Liver (tissue), 9 donors: Measurements from ENCODE around the gene FAM131C. TPM values are rescaled to one million over a fixed set of nuclear protein-coding genes. Genes with fewer than 3 reads are reported as not detected.
"Not testable (repeated sequence)": the region's sequence is repeated elsewhere in the genome, so short reads cannot be mapped to it uniquely, and the experiment has no call there.

Experiments
- DNase-seq: peaks from one replicate; pipeline ENCODE4 v3.0.0-alpha.2; 2017; ENCODE audit warnings: low spot score
- H3K27ac ChIP-seq, 2 donors: one replicate each; pipeline ENCODE4 v1.7.0; 2013; ENCODE audit warnings: inconsistent platforms in 2 of 2, low read length in 2 of 2, control low read depth in 1 of 2, low read depth in 1 of 2, mild to moderate bottlenecking in 1 of 2
- H3K27me3 ChIP-seq, 4 donors: one replicate each; pipeline versions ENCODE4 v1.6.1 to v1.7.0; 2013; ENCODE audit warnings: low read length in 3 of 4, inconsistent platforms in 1 of 4, mild to moderate bottlenecking in 1 of 4, moderate library complexity in 1 of 4; ENCODE audit not compliant: control insufficient read depth in 4 of 4, insufficient read depth in 4 of 4
- H3K36me3 ChIP-seq, 4 donors: one replicate each; pipeline versions ENCODE4 v1.6.1 to v1.7.0; 2013; ENCODE audit warnings: low read length in 3 of 4, mild to moderate bottlenecking in 3 of 4, low read depth in 1 of 4, moderate library complexity in 1 of 4; ENCODE audit not compliant: control insufficient read depth in 4 of 4, insufficient read depth in 3 of 4
- H3K4me1 ChIP-seq, 4 donors: one replicate each; pipeline versions ENCODE4 v1.6.1 to v1.7.0; 2013; ENCODE audit warnings: low read length in 3 of 4, mild to moderate bottlenecking in 3 of 4, moderate library complexity in 1 of 4; ENCODE audit not compliant: control insufficient read depth in 4 of 4, insufficient read depth in 4 of 4
- H3K4me3 ChIP-seq, 3 donors: one replicate each; pipeline versions ENCODE4 v1.6.1 to v1.7.0; 2013; ENCODE audit warnings: low read length in 3 of 3, control low read depth in 1 of 3, low read depth in 1 of 3, mild to moderate bottlenecking in 1 of 3
- H3K9ac ChIP-seq, 2 donors: one replicate each; pipeline ENCODE4 v1.7.0; 2013; ENCODE audit warnings: low read length in 2 of 2, mild to moderate bottlenecking in 2 of 2, moderate library complexity in 2 of 2, control low read depth in 1 of 2, low read depth in 1 of 2
- H3K9me3 ChIP-seq, 4 donors: one replicate each; pipeline versions ENCODE4 v1.6.1 to v1.7.0; 2013; ENCODE audit warnings: low read length in 3 of 4; ENCODE audit not compliant: control insufficient read depth in 4 of 4
- CTCF ChIP-seq: fragments of 150-350 bp; IDR thresholded peaks from 2 replicates; pipeline ENCODE4 v1.5.1; 2017; ENCODE audit warnings: improper control_type of control experiment, low read depth, low read length; ENCODE audit not compliant: missing input control
- FOXA1 ChIP-seq: IDR thresholded peaks from 2 replicates; pipeline ENCODE4 v1.6.1; 2016; ENCODE audit warnings: antibody characterized with exemption
- FOXA2 ChIP-seq: IDR thresholded peaks from 2 replicates; pipeline ENCODE4 v1.6.1; 2016; ENCODE audit warnings: antibody characterized with exemption
- HNF4G ChIP-seq: IDR thresholded peaks from 2 replicates; pipeline ENCODE4 v1.6.1; 2016; ENCODE audit warnings: antibody characterized with exemption
- JUND ChIP-seq, 2 donors: IDR thresholded peaks; 2 replicates each; pipeline ENCODE4 v1.6.1; 2016; ENCODE audit warnings: antibody characterized with exemption in 2 of 2
- YY1 ChIP-seq: IDR thresholded peaks from 2 replicates; pipeline ENCODE4 v1.6.1; 2016; ENCODE audit warnings: antibody characterized with exemption, mild to moderate bottlenecking
- ZBTB33 ChIP-seq: IDR thresholded peaks from 2 replicates; pipeline ENCODE4 v1.6.1; 2016; ENCODE audit warnings: antibody characterized with exemption
- WGBS: extraction: QIAGEN DNeasy Blood & Tissue Kit; methylation state at CpG from one replicate; pipeline ENCODE4 v1.1.7; 2013; 5-methylcytosine and 5-hydroxymethylcytosine counted together
- polyA plus RNA-seq, 2 donors: library from polyadenylated mRNA; stranded (reverse) in 1 of 2; unstranded in 1 of 2; fragments of 200-250 nt in 1 of 2; fragments of >200 nt in 1 of 2; fragmentation: Nextera tagmentation in 1 of 2; extraction: Ambion mirVana in 1 of 2; gene quantifications; one replicate each; pipeline versions ENCODE4 v1.2.1 to v1.2.3, GENCODE V29; 2013 to 2015
- total RNA-seq, 2 donors: library from RNA; depleted of rRNA; stranded (reverse); fragments of >200 nt; gene quantifications; one replicate each; pipeline ENCODE4 v1.2.3, GENCODE V29; 2014
- donor health status: healthy.
- donor health status: healthy.
- donor health status: healthy.
- donor health status: healthy.
- donor health status: healthy.

The FAM131C gene
- total and polyA plus RNA-seq, 4 donors: 0.05 to 0.92 TPM; not detected in 2

GRCh38 chr1:16063226-16063829 is 10.1 kb downstream of the FAM131C start (continued):
- no peak for TF ChIP-seq CTCF
- no peak for TF ChIP-seq FOXA1
- no peak for TF ChIP-seq YY1

GRCh38 chr1:16062687-16063075 is 10.8 kb downstream of the FAM131C start:
- H3K27me3 ChIP-seq, H3K9ac ChIP-seq, H3K9me3 ChIP-seq, DNase-seq, H3K4me3 ChIP-seq, H3K27ac ChIP-seq, H3K36me3 ChIP-seq: not testable (repeated sequence)
- peaks cover 3 to 14% (median 5%) of the 10 kb centered on the region in 4 donors for H3K4me1 ChIP-seq
- WGBS: 89% methylated on average over 9 of the region's 9 CpGs

GRCh38 chr1:16061989-16062686 is 11.3 kb downstream of the FAM131C start:
- H3K4me3 ChIP-seq, H3K27me3 ChIP-seq, DNase-seq, H3K9ac ChIP-seq, H3K9me3 ChIP-seq, H3K36me3 ChIP-seq, H3K27ac ChIP-seq: not testable (repeated sequence)
- WGBS: 79% methylated on average over 18 of the region's 18 CpGs
- H3K4me1 ChIP-seq: peaks cover 4 to 14% (median 5%) of the 10 kb centered on the region in 4 donors

- no peak overlapping the region for H3K4me3 ChIP-seq
- DNase-seq: no peak
- H3K27ac ChIP-seq: no peak overlapping the region
- H3K27me3 ChIP-seq: no peaks in the 10 kb centered on the region
- H3K4me1 ChIP-seq: peaks cover 2 to 9% (median 5%) of the 10 kb centered on the region in 4 donors
- no peaks in the 10 kb centered on the region for H3K9me3 ChIP-seq
- 85% methylated on average over 3 of the region's 3 CpGs for WGBS
- H3K36me3 ChIP-seq: no peaks in the 10 kb centered on the region
- no peak for TF ChIP-seq YY1
- no peak for TF ChIP-seq CTCF
- no peak for TF ChIP-seq JUND (IDR thresholded peaks at IDR 0.05)
- TF ChIP-seq ZBTB33: no peak
- TF ChIP-seq FOXA2: no peak
- TF ChIP-seq HNF4G: no peak
- no peak overlapping the region for H3K9ac ChIP-seq
Measured at GRCh38 chr1:16061266-16061665, 12.2 kb downstream of the FAM131C start.

GRCh38 chr1:16058394-16059120 is 14.9 kb downstream of the FAM131C start:
- not testable (repeated sequence) for H3K36me3 ChIP-seq, H3K4me1 ChIP-seq, H3K9me3 ChIP-seq, DNase-seq, H3K9ac ChIP-seq, H3K27me3 ChIP-seq, H3K4me3 ChIP-seq, H3K27ac ChIP-seq
- WGBS: 73% methylated on average over 17 of the region's 20 CpGs
